GM18517 (cell line): ENCODE results near the gene TPH2.

Source experiments
- ATAC-seq: cut with Tn5 transposase; IDR thresholded peaks from one replicate; pipeline ENCODE4 v1.9.1; 2021; ENCODE audit warnings: mild to moderate bottlenecking, moderate library complexity; ENCODE audit not compliant: unreplicated experiment

The TPH2 gene

DNA sequence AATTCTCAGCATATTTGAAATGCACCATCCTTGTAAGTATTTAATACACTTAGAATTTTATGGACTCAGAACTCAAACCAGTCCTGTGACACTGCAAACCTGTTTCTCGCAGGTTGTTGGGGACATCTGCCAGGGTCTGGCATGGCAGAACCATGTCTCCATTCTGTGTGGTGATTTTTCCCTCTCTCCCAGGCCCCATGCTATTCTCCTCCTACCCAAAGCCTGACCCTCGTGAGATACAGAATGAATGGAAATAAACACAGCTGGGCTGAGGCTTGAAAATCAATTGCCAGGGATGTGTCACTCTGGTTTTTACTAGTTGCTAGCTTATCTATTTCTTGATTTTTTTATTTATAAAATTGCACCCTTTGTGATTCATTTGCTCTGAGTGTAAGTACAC, 19.8 kb downstream of the TPH2 start:
- ATAC-seq, result no peak

GRCh38 chr12:71958993-71959578, 20.4 kb downstream of the TPH2 start:
- no peak for ATAC-seq

DNA sequence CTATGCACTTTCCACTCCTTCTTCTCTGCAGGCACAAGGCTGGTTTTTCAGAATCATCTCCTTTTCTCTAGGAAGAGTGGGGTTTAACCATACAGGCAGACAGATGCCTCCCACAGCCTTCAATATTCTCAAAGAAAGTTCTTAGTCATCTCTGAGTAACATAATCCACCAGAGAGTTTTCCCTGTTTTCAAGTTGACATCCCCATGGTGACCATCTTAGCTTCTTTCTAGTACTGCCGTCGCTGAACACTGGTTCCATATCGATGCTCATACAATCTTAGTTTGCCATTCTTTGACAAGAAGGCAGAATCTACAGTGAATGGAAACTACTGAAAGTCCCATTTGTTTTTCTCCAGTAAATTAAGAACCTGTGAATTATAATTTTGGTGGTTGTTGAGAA, 28.6 kb downstream of the TPH2 start:
- no peak for ATAC-seq

DNA sequence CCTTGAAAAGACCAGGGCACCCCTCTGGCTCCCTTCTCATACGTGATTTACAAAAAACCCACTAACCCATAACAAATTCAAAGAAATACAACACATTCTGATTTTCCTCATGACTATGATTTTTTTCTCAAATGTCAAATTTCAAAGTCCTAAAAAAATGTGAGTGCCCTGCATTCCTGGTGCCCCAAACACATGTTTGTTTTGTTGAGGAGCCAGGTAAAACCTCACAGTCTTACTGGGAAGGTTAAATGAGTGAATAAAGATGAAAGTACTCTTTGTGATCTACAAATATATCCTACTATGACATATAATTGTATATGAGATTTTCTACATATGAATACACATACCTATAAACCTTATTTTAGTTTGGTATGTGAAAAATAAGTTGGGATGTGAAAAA, 30.7 kb downstream of the TPH2 start:
- no peak for ATAC-seq

DNA sequence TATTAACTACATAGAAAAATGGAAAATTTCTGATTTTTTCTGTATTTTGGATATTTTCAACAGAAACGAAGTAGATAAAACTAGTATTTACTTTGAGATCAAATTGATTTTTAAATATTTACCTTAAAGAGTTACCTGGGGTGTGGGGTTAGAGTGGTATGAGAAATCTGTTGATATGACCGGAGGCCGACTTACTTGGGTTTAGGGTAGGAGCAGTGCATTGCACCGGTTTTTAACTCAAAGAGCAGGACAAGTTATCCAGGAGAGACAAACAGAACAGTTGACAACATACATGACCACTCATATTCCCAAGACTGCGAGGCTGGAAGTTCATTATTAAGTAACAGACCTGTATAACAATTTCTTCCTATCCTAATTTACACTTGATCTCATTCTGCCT, 31.4 kb downstream of the TPH2 start:
- no peak for ATAC-seq

DNA sequence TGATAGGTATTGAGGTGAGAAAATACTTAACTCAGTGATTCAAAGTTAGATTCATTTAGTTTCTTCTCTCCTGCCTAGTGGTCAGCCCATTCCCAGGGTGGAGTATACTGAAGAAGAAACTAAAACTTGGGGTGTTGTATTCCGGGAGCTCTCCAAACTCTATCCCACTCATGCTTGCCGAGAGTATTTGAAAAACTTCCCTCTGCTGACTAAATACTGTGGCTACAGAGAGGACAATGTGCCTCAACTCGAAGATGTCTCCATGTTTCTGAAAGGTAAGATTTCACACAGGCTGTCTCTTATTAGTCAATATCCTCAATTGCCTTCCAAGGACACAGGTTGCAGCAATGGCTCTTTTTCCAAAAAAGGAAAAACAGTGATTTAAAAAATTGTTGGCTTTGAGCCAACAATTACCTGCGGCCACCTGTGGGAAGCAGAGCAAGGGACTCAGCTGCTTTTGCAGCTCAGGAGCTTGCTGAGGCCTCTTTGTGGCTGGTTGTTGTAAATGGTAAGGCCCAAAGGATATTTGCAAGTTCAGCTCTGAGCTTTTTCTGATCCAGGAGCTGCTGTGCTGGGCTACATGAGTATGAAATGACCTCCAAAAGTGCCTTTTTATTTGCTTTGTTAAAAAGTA, 33.9 kb downstream of the TPH2 start:
- no peak for ATAC-seq

GRCh38 chr12:71973687-71974086, 35.0 kb downstream of the TPH2 start:
- no peak for ATAC-seq

- ATAC-seq, result no peak
Measured at GRCh38 chr12:71980538-71980937, 41.9 kb downstream of the TPH2 start.

- no peak for ATAC-seq
Measured at GRCh38 chr12:71981149-71981548, 42.5 kb downstream of the TPH2 start.

GRCh38 chr12:71994715-71995114, 56.1 kb downstream of the TPH2 start:
- ATAC-seq, result no peak

GRCh38 chr12:71999795-72000194, 61.1 kb downstream of the TPH2 start:
- ATAC-seq, result no peak

GRCh38 chr12:72000969-72001648, 62.5 kb downstream of the TPH2 start:
- no peak for ATAC-seq

GRCh38 chr12:72006766-72007165, 68.1 kb downstream of the TPH2 start:
- ATAC-seq, result no peak

DNA sequence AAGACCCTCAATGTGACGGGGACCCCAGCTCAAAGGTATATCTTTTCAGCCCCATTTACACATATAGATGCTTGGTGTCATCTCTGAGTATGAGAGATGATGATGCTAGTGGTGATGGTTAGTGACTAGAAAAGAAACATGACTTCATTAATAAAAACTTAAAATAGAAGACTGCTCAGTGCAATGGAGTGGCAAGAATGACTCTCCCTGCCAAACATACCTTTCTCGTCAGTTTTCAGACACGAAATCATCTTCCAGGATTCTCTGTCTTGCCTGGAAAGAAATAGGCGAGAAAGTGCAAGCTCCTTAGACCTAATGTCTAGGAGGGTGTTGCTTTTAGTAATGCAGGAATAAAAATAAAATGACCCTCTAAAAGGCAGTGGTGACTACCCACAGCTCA, 71.7 kb downstream of the TPH2 start:
- ATAC-seq, result no peak

GRCh38 chr12:72011374-72011773, 72.7 kb downstream of the TPH2 start:
- ATAC-seq, result no peak

DNA sequence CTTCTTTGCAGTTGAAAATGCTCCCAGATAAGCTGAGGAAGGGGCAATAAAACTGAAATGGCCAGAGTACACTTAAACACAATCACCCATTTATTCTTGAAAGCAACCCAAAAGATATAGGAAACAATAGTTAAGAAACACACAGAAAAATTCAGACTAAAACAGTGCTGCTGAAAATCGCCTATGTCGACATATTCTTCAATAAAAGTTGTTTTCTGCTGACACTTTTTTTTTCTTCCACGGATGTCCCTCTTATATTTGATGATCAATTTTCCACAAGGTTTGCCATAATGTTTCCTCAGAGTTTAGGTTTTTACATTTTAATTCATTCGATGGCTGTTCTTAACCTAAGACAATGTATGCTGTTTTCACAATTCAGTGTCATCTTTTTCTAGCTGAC, 74.2 kb downstream of the TPH2 start:
- no peak for ATAC-seq

DNA sequence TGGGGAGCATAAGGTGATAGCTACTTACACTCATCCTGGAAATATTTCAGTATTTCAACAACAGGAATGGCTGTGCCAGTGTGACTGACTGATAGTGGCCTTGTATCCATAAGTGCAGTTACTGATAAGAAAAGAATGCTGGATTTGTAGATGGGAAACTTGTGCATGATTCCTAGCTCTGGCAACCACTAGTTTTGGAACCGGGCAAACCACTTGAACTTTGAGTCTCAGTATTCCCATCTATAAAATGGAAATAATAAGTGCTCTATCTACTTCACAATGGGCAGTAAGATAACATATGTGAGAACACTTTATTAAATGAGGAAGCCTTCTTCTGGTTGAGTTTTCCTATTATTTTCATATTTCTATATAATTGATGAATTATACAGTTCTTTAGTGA, 77.2 kb downstream of the TPH2 start:
- ATAC-seq, result no peak

DNA sequence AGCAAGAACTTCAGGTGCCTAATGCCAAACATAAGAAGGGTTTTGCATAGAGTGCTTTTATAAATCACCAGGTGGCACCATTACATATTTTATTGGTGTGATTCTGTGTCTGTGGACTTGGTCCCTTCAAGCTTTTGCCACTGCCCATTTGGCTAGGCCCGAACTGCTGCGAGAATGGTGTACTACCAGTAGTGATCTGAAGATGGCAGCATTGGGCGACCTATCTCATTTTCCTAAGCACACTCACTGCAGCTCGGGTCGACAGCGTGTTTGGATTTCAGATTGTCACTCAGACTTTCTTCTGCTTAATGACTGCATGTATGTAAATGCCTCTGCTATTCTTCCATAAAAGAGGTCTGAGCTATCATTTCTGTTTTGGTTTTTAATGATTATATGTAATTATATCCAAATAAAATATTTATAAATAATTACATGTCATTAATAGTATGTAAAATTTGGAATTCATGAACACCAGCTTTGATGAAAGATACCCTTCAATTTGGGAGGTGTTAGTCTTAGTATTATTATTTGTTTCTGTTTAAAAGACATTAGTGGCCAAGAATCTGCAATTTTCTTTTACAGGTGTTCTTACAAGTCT, 78.5 kb downstream of the TPH2 start:
- peak; percentile 97 for ATAC-seq

GRCh38 chr12:72018036-72018435, 79.4 kb downstream of the TPH2 start:
- no peak for ATAC-seq

DNA sequence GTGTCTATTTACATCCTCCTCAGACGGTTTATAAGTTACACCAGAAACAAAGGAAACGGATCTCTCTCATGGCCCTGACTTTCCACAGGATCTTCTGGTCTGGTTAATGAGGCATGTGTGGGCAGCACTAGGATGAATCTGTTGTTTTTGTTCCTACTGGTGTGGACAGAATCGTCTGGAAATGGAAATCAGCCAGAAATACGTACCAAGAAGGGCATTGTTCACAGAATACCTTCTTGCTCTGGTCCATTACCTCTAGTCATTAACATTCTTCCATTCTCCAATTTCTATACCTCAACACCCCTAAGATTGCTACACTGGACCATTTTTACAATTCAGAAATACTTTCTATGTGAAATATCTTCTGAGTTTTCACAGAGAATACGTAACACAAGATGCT, 86.0 kb downstream of the TPH2 start:
- no peak for ATAC-seq

GRCh38 chr12:72025524-72025923, 86.9 kb downstream of the TPH2 start:
- no peak for ATAC-seq

DNA sequence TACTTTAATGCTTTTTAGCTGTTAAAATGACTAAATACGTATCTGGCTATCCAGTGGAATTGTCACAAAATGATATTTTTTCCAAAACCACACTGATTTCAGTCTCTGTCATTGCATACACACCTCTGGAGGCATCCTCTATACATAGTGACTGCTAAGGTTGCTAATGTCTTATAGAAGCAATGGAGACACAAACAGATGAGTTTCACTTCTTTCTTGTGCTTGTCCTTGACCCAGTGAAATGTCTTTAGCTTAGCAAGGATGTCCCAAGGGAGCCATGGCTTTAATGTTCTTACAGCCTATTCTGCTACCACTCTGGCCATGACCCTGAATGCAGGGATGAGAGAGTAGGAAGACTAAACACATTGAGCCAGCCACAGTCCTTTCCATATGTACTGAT, 90.3 kb downstream of the TPH2 start:
- ATAC-seq, result no peak
